Epidermal melanocyte (primary cell): ENCODE data around the gene TNPO1.
"Not testable (repeated sequence)": the region's sequence is repeated elsewhere in the genome, so short reads cannot be mapped to it uniquely, and the experiment has no call there.

Experiments
- DNase-seq: peaks from one replicate; pipeline ENCODE4 v3.0.0; 2011; ENCODE audit warnings: low spot score; ENCODE audit not compliant: insufficient read length

Gene TNPO1

DNA sequence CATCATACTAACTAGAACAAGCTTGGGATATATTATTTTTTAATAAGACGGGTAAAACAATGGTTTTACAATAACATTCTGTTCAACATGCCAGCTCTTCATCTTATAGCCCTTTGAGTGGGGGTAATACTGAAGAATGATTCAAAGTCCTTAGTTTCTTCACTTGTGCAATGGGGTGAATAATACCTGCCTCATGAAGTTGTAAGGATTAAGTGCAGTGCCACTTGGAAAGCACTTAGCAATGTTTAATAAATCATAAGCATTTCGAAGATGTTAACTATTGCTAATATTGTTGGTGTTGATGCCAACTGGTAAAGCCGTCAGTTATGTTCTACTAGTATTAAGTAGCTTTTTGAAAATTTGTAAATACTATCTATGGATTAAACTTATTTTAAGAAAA is 38.0 kb downstream of the TNPO1 start:
- no peak for DNase-seq

GRCh38 chr5:72855821-72856220 is 39.4 kb downstream of the TNPO1 start:
- DNase-seq, result no peak

- no peak for DNase-seq
Measured at GRCh38 chr5:72857396-72857795, 40.9 kb downstream of the TNPO1 start.

DNA sequence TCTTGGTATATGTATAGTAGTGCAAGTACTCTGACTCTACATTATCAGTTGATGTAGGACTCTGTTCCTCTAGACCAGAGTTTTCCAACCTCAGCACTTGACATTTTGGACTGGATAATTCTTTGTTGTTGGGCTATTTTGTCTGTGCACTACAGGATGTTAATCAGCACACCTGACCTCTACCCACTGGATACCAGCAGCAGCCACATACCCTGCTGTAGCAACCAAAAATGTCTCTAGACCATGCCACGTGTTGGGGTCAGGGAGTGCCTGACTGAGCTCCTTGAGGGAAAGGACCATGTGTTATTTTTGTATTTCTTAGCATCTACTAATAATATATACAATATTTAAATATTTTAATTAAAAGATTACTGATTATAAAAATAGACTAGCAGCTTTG is 42.7 kb downstream of the TNPO1 start:
- DNase-seq, result no peak

GRCh38 chr5:72860499-72860898 is 44.0 kb downstream of the TNPO1 start:
- no peak for DNase-seq

DNA sequence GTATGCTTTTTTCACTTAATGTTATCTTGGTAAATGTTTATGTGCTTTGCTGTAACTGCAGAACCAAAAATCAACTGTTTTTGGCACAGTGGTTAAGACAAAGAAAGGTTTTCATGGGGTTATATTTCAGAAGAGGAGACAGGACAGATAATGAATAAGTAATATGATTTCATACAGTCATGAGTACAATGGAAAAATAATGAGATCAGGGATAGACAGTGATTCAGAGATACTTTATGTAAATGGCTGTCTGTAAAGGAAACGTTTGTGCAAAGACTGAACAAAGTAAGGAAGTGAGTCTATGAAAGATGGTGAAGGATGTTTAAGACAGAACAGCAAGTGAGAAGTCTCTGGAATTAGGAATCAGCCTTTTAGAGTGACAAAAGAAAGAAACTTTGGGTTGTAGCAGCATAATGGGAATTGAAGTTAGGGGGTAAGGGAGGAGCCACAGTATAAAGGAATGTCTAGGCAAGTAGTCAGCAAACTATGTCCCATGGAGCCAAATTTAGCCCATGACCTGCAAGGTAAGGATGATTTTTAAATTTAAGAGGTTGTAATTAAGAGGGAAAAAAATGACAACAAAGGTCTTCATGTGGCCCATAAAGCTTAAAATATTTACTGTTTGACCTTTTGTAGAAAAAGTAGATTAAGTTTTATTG is 55.0 kb downstream of the TNPO1 start:
- DNase-seq, result no peak

DNA sequence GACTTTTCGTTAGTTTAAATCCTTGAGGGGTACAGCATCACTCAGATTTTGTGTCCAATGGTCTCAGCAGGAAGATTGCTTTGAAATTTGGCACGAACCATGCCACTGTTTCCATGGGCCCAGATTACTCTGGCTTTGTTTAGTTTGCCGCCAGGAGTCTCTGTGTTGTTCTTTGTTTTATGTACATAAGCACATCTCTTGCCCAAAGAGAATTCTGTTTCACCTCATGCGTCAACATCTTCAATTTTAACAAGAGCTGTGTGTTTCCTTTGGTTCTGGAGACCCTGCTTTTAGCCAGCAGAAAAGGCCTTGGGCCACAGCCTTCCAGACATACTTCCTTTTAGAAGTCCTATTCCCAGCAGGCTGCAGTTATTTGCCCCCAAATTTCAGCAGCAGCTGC is 62.4 kb downstream of the TNPO1 start:
- no peak for DNase-seq

DNA sequence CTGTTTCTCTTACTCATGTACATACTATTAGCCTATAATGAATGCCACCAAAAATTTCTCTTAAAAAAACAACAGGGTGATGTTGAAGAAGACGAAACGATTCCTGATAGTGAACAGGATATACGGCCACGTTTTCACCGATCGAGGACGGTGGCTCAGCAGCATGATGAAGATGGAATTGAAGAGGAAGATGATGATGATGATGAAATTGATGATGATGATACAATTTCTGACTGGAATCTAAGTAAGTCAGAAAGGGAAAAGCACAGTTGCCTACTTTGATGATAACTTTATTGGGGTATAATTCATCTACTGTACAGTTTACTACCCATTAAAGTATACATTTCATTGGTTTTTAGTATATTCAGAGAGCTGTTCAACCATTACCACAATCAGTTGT is 66.5 kb downstream of the TNPO1 start:
- DNase-seq, result no peak

- no peak for DNase-seq
Measured at GRCh38 chr5:72883850-72884249, 67.4 kb downstream of the TNPO1 start.

- DNase-seq, result no peak
Measured at GRCh38 chr5:72884892-72885291, 68.4 kb downstream of the TNPO1 start.

DNA sequence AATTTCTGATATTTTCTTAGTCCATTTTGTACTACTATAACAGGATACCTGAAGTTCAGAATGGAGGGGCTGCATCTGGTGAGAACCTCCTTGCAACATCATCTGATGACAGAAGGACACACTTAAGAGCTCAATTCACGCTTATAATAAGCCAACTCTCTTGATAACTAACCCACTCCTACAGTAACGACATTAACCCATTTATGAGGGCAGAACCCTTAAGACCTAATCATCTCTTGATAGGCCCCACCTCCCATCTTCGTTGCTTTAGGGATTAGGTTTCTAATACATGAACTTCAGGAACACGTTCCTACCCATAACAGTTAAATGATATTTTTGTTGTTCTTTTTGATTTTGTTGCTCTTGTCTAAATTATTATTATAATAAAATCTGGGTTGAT is 69.4 kb downstream of the TNPO1 start:
- DNase-seq, result no peak

- no peak for DNase-seq
Measured at GRCh38 chr5:72888595-72888994, 72.1 kb downstream of the TNPO1 start.

- DNase-seq, result no peak
Measured at GRCh38 chr5:72889324-72889723, 72.9 kb downstream of the TNPO1 start.

GRCh38 chr5:72892846-72893245 is 76.4 kb downstream of the TNPO1 start:
- DNase-seq, result no peak

DNA sequence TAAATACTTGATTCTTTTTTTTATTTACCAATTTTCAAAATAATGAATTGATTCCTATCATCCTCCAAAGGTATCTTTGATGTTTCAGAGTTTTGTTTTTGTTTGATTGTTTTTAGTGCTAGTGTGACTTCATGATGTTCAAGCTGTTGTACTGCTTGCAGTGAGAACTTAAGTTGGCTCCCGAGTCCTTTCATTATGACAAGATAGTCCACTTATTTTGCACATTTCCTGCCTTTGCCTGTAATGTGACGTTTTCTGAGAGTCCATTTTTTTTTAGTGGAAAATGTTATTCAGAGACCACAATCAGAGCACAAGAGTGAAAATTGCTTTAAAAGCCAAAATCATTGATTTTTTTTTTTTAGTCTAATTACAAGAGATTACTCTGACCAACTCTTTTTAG is 79.3 kb downstream of the TNPO1 start:
- DNase-seq, result no peak

GRCh38 chr5:72906806-72907205 is 90.3 kb downstream of the TNPO1 start:
- DNase-seq, result no peak

DNA sequence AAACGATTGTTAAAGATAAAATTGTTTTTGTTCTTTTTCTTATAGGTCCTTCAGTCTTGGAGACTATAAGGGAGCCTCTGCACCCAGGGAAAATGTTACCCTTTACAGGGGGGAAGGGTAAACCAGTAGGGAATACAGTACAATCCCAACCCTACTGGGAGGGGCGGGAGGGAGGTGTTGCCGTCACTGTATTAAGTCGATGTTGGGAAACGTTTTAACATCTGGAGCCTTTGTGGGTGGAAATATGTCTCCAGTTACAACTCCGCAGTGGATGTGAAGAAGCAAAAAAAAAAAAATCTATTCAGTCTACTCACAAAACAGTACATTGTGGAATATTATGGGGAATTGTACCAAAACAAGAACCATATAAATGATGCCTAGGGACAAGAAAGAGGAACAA is 92.2 kb downstream of the TNPO1 start:
- no peak for DNase-seq

GRCh38 chr5:72917371-72917776 is 100.9 kb downstream of the TNPO1 start:
- DNase-seq, result no peak

DNA sequence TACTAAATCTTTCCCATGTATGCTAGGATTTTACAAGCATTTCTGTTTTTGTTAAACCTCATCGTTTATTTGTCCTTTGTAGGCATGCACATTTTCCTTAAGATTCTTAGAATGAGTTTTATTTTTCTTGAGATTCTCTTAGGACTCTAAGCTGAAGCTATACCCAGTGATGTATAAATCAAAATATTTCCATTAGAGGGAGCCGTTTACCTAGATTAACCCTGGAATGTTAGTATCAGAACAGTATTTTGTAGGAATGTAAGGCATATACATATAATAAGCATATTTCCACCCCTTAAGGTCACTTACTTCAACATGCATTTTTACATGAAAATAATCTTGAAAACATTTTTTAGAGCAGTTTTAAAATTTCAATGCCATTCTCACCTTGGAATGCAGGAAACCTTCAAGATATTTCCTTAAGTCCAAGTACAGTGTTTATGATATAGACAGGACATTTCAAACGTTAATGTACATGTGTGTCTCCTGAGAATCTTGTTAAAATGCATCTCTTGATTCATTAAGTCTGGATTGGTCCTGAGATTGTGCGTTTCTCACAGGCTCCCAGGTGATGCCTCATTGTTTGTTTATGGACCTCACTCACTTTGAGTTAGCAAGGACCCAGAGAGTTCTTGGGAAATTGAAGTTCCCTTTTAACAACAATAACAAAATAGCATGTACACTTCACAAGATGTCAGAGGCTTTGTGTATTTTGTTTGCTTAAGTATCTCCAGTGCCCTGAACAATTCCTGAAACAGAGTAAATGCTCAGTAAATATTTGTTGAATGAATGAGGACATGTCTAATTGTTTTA is 104.4 kb downstream of the TNPO1 start:
- no peak for DNase-seq

- no peak for DNase-seq
Measured at GRCh38 chr5:72921886-72922285, 105.4 kb downstream of the TNPO1 start.

DNA sequence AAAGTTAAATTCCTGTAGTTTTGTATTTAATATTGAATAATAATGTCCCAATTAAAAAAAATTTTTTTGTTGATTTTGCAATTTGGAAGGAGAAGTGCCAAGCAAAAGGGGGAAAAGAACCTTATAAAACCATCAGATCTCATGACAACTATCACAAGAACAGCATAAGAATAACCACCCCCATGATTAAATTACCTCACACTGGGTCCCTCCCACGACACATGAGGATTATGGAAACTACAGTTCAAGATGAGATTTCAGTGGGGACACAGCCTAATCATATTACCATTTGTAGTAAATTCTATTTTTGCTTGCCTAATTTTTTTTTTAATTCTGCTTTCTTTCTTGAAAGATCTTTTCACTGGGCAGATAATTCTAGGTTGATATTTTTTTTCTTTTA is 106.0 kb downstream of the TNPO1 start:
- DNase-seq, result no peak

DNA sequence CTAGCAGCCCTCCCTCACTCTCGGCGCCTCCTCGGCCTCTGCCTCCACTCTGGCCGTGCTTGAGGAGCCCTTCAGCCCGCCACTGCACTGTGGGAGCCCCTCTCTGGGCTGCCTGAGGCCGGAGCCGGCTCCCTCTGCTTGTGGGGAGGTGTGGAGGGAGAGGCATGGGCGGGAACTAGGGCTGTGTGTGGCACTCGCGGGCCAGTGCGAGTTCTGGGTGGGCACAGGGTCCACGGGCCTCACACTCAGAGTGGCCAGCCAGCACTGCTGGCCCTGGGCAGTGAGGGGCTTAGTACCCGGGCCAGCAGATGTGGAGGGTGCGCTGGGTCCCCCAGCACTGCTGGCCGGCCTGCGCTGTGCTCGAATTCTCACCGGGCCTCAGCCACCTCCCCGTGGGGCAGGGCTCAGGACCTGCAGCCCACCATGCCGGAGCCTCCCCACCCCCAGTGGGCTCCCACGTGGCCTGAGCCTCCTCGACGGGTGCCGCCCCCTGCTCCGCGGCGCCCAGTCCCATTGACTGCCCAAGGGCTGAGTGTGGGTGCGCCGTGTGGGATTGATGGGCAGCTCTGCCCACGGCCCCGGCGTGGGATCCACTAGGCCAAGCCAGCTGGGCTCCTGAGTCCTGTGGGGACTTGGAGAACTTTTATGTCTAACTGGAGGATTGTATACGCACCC is 109.0 kb downstream of the TNPO1 start:
- DNase-seq, result no peak

DNA sequence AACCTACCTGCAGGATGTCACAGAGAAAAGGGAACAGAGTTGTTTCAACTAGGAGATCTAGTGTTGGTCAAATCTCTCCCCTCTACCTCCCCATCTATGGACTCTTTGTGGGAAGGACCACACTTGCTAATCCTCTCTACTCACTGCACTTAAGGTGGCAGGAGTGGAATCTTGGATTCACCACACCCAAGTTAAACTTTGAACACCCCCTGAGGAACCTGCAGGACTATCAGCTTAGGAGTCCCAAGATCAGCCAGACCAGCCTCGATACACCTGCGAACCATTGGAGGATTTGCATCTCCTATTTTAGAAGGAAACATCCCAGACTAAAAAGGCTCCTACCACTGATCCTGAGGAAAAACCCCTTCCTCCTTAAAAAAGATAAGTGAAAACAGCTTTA is 116.2 kb downstream of the TNPO1 start:
- not testable (repeated sequence) for DNase-seq
